ENCODE measurements around the gene CCDC80.

CCDC80 gene

DNA sequence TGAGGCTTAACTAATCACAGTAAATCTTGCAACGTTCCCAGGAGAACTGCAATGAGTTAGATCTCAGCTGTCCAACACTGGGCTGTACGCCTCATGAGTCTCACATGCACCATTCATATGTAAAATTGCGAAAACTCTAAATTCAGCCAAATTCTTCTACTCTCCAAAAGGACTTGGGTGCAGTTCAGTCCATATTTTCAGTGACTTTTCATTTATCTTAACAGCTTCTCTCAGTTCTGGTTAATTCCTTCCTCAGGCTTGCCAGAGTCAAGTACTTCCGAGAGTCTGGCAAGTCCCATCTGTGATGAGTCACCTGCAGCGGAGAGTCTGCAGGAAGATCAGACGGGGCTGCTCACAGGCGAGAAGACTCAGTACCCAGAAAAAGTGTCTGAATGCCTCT, 11.5 kb downstream of the CCDC80 start:
- DNase-seq = no peak

DNA sequence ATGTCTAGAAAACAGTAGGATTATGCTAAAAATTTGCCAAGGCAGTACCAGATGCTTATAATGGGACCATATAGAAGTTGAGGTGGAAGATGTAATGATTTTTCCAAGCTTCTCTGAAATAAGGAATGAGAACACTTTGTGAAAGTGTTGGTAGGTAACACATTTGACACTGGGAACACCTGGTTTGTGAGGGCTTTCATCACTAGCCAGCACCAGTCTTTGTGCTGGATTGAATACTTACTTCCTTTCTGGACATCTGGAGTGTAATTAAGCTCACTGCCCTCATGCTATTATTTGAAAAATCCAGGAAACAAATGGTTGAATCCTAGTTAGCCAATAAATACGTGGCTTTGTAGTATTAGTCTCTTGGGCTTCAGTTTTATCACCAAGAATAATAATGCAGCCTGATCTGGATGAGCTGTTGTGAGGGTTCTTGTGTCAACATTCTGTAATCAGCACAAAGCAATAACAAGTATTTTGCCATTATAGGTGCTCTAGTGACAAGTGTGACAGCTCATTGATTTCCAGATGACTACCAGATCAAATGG, 12.9 kb downstream of the CCDC80 start:
- no peak for DNase-seq

DNA sequence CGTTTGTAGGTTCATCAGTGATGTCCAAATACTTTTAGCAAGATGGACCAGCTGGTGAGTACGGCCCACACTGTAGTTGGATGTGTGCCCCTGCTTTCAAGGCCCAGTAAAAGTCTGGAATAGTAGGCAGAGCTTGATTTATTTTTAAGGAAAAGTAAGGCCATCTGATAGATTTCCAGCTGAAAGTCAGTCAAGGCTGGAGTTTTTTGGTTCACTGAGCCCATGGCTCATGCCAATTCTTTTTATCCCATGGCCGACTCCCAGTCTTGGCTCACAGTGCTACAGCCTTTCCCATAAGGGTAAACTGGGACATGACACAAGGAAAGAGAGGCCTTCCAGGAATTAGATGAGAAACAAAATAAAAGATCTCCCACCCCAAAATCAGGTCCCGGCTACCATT, 13.5 kb downstream of the CCDC80 start:
- no peak for DNase-seq

DNA sequence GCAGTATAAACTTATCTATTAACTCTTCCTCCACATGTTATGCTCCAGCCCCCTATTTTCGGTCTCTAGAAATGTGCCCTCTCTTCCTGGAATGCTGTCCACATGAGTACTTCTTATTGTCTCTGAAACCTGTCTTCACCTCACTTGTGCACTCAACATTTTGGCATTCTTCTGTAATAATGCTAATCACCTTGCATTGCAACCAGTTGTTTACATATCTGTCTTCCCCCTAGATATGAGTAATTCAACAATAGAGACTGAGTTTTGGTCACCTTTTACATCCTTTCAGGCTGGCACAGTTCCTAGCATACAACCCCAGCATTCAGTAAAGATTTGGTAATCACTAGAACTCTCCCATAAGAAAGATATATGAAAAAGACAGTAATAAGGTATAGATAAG, 17.2 kb downstream of the CCDC80 start:
- DNase-seq = no peak

DNA sequence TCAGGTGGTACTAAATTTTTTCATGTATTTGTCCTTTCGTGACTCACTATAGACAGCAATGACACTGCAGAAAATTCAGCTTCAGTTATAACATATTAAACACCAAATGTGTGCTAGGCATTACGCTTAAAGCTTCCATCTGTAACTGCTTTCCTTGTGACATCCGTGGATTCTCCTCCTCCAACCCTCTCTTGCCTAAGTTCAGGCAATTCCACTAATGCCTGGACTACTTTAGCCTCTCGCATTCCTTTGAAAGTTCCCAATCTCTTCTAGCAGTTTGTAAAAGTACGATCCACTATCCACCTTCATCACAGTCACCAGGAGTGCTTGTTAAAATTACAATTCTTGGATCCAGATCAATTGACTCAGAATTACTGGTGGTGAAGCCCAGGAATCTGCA, 17.7 kb downstream of the CCDC80 start:
- DNase-seq = no peak

DNA sequence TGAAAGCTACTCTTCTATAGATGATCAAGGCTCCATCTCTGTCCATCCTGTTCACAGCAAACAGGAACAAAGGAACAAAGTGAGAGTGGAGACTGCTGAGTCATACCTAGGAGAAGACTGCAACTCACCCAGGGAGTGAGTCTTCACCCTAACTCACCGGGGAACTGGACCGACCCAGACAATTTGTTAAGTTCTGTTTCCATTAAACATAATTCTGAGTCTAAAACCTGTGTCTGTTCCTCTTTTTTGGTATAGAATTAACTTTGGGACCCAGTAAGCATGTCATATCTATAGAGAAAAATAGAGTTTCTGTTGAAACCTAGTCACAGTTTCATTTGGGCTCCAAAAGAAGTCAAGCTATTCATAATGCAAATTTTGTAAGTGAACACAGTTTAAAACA, 21.6 kb downstream of the CCDC80 start:
- no peak for DNase-seq

DNA sequence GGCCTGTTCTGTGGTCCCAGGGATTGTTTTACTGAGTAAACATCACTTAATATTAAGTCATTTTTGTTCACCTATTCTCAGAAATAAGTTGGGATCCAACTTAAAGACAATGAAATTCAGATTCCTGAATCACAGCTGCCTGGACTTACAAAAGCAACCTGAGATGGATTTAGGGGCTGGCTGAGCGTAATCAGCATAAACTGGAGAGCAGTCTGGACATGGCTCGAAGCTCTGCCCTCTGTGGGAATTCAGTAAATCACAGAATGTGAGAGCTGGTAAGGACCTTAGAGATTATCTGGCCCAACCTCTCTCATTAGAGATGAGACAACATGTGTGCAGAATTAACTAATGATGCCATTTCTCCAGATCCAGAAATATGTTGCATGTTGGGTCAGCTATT, 23.7 kb downstream of the CCDC80 start:
- DNase-seq = no peak

DNA sequence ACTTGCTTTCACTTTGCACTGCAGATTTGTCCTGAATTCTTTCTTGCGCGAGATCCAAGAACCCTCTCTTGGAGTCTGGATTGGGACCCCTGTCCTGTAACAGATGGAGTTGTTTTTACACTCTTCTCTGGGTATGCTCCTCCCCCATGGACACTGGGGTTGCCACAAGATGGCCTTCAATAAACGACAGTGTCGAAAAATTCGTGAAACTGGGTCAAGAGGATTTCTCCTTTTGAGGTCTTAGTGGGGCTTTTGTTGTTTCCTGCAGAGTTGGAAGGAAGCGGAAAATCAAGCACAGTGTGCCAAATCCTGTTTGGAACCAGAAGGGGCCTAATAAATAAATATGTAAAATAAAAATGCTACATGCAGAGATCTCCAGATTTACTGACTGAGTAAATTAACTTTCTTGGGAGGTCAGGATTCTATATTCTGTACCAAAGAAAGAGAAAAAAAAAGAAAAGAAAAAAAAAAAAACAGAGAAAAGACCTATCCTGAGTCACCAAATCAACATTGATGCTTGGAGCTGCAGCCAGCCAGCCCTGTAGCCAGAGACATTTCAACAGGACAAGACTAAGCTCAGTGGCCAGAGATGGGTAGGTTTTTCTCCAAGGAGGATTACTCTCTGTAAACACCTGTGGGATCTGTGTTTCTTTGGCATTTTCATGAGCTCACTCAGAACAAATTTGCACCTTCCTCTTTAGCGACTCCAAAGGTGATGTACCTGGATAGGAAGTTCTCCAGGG, 24.8 kb downstream of the CCDC80 start:
- no peak for DNase-seq

DNA sequence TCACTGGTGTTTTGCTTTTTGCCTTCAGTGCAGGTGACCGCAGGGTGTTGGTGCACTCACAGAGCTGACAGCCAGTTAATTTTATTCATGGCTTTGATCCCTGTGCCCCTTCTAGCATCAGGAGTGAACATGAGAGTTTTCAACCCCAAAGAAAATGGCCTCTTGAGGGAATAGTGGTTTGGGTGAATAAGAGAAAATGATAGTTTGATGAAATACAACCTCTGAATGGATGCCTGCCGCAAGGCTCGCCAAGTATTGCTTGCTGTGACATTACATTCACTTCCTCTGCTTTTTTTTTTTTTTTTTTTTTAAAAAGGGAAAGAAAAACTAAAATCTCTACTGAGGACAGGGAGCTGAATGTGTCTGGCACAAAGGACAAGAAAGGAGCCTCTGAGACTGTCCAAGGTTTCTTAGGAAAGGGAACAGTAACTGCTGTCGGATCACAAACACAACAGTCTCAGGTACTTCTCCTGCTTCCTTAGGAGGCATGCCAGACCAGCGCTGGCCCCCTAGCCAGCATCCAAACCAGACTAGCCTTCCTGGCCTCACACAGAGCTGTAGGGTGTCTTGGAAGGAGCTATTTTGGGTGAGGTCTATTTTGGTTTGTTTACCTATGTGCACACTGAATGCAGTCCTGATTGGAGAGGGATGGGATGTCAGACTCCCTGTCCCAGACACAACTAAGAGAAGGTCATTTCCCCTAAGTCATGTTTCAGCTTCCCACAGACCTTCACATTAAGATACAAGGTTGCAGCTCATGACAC, 29.0 kb downstream of the CCDC80 start:
- no peak for DNase-seq

DNA sequence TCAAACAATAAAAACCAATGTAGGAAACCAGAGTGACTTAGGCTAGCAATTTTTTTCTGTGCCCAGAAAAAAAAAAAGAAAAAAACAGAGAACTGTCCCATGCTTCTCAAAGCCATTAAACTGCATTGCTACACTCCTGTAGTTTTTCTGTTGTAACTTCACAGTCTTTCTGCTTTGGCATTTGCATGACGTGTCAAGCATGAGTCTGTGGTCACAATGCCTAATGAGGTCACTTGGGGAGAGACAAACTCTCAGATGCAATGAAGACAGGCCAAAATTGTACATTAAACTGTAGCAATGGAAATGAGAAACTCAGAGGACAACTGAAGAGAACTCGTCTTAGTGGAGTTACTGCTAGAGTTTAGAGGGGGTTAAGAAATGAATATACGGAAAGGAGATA, 30.8 kb downstream of the CCDC80 start:
- DNase-seq = no peak

DNA sequence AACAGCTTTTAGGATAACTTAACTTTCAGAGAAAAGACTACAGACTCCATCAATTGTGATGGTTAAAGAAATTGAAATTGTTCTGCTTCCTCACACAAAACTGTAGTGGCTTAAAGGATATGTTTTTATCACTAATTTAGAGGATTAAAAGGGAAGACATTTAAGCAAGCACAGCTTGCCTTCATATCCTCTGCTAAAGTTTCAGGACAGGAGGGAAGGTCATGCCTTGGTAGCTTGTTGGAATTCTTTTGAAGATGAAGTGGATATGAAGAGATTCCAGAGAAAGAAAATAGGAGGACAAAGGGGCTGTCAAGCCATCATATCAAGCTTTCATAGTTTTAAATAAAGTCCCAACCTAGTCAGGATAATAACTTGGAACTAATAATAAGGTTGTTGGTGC, 33.1 kb downstream of the CCDC80 start:
- DNase-seq = no peak

DNA sequence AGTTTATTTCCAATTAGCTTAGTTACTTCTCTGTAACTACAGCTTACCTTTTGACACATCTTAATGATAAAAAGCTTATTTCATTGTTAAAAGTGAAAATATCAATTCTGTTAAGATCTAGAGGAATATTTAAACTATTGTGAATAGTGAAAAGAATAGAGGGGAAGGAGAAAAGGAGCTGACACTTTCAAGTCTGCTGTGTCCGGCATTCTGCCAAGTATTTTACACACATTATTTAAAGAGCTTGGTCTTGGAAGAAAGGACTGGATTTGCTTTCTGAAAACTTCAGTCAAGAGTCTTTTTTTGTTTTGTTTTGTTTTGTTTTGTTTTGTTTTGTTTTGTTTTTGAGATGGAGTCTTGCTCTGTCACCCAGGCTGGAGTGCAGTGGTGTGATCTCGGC, 34.8 kb downstream of the CCDC80 start:
- no peak for DNase-seq

DNA sequence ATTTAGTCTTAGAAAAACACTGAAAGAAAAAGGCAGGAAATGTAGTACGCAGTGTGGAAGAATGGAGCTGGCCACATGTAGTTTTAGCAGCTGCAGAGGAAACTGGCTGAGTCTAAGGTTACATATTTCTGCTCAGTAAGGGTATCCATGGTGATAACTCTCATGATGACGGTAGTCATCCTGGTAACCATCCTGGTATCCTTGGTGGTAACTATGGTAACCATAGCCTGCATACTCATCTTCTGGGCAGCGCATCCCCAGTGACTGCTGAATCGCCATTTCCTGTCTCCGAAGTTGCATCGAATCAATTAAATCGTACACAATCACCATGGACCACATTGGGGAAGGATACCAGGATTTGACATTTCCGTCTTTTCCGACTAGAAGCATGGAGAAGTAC, 35.7 kb downstream of the CCDC80 start:
- no peak for DNase-seq

DNA sequence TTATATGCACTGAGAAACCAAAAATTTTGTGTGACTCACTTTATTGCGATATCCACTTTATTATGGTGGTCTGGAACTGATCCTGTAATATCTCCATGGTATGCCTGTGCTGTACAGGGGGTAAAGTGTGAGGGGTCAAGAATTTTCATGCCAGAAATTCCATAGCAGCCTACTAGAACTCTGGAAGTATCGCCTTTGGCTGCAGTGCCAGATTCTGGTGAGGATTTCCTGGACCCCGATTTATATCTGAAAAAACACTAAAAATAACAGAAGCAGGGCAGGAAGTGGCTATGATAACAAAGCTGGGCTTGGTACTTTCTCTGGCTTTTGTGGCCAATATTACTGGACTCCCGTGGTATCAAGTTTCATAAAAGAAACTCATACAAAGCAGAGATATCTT, 36.4 kb downstream of the CCDC80 start:
- no peak for DNase-seq

DNA sequence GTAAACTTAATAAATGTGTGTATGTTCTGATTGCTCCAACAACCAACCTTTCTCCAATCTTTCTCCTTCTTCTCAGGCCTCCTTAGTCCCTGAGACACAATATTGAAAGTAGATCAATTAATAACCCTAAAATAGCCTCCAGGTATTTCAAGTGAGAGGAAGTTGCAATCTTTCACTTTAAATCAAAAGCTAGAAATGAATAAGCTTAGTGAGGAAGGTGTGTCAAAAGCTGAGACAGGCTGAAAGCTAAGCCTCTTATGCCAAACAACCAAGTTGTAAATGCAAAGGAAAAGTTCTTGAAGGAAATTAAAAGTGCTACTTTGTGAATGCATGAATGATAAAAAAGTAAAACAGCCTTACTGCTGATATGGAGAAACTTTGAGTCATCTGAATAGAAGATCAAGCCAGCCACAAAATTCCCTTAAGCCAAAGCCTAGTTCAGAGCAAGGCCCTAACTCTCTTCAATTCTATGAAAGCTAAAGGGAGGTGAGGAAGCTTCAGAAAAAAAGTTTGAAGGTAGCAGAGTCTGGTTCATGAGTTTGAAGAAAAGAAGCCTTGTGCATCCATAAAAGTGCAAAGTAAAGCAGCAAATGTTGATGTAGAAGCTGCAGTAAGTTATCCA, 38.6 kb downstream of the CCDC80 start:
- DNase-seq = no peak

DNA sequence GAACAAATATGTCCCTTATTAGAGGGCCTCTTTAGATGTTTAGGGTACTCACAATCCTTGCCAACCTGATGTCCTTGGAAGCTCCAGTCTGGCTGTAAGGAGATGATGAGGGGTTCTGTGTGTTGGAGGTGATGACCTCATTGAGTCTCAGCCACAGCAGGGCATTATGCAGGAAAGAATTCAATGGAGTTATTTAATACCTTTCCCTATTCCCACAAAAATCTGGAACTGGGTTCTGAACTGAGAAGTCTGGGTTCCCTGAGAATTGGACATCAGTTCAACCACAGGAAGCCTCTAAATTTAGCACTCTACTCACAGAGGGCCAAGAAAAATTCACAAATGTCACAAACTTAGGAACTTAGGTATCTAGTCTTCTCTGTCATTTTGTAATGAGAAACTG, 42.2 kb downstream of the CCDC80 start:
- no peak for DNase-seq

DNA sequence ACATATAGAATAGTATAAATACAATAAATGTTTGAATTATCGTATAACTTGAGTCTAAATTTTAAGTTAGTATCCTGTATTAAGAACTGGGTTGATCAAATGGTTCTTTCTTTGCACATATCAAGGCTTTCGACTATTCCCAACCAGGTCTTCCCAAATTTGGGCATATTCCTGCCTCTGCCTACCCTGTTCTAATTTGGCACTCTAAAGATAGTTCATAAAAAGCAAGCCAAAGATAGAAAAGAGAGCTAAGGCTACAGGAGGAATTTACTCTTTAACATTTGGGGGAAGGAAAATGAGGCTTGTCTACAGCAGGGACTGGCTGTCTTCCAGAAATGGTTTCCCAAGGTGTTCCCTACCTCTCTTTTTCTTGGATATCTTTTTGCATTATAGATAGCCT, 43.0 kb downstream of the CCDC80 start:
- DNase-seq = no peak

DNA sequence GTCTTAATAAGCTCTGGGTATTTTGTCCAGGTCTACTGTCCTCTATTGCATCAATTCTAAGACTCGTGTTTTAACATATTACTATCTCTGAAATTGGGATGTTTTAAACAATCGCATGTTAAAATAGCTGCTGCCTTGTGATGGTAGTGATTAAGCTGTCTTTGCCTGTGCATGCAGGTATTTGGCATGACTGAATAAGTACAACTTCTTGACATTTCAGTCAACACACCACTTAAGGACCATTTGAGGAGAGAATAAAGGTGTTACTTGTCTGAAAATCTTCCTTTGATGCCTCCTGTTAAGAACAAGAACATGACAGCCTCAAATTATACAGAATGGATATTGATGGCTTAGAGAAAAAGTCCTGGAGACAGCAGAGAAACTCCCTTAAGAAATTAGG, 46.1 kb downstream of the CCDC80 start:
- no peak for DNase-seq

DNA sequence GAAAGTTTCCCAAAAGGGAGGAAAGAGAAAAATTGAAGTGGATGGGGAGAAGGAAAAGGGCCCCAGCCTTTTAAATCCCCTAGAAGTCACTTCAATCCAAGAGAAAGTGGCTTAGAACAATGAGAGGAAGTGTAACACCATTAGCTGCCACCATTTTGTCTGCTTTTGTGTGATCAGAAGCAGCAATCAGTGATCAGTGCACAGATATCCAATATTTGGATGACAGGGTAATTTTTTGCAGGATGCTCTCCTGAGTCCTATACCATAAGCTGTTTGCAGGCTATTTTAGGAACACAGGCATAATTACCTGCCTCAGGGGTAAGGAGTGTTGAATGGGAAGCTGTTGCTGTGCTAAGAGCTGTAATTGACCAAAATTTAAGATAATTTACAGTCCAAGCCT, 47.7 kb downstream of the CCDC80 start:
- DNase-seq = no peak

DNA sequence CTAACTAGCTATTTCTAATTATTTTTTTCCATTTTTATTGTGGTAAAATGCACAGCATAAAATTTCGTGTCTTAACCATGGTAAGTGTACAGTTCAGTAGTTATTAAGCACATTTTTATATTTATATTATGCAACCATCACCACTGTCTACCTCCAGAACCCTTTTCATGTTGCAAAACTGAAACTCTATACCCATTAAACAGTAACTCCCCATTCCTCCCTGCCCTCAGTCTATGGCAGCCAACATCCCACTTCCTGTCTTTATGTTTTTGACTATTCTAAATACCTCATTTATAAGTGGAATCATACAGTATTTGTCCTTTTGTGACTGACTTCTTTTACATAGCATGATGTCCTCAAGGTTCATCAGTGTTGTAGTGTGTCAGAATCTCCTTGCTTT, 53.6 kb downstream of the CCDC80 start:
- no peak for DNase-seq

DNA sequence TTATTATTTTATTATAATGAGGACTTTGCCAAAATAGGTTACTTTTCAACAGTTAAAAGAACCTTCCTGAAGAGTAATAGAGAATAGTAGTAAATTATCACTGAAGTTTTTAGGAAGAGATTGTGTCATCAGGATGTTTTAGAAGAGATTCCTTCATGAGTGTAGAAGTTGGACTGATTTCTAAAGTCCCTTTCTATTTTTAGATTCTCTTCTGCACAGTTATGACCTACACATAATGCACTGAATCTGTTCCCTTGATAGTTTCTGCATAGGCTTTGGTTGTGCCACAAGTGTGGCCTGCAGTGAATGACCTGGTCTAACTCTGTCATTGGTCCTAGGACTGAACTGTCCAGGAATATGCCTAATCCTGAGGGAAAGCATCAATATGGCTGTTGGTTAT, 55.2 kb downstream of the CCDC80 start:
- no peak for DNase-seq

DNA sequence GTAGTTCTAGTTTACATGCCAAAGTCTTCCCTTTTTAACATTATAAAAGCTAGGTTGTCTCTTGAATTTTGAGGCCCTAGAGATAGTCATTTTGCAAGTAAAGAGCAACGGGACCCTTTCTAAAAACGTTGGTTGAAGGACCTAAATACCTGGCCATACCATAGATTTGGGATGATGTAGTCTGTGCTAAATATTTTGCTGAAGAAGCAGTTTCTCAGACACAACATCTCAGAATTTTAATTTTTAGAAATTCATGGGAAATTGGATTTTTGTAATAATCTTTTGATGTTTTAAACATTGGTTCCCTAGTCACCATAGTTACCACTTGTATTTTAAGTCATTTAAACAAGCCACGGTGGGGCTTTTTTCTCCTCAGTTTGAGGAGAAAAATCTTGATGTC, 57.8 kb downstream of the CCDC80 start:
- DNase-seq = no peak

DNA sequence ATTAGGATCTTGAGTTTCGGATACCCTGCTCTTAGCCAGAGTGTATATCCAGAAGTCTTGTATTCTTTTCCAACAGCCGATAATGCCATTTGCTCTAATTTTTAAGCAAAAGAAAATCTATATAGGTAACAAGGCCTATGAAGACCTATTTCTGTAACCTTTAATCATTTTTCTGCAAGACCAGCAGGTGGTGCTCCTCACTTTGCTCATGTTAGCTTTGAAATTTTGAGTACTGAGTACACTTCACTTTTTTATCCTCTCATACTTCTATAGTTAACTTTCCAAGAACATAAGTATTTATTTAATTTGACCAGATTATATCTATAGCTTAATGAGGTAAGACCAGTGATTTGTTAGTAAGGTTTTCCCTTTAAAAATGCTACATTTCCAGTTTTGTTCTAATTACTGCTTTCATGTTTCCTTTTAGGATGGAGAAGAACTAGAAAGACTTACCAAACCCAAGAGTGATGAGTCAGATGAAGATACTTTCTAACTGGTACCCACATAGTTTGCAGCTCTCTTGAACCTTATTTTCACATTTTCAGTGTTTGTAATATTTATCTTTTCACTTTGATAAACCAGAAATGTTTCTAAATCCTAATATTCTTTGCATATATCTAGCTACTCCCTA, 58.6 kb downstream of the CCDC80 start:
- peak; percentile 14 to 48 for DNase-seq

DNA sequence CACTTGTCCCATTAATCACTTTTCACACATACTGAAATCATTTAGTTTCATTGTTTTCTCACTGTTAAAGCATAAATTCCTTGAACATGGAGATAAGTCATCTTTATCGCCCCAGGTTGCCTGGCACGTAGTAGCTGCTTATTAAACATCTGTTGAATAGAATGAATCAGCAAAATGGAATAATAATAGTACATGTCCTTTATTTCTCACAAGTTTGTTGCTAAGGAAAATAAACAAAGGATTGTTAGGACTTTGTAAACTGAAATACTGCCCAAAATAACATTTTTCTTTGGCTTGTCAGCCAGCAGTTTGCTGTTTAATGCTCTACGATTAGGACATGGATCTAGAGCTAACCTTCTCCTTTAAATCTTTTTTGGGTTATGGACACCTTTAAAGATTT, 61.2 kb downstream of the CCDC80 start:
- DNase-seq = no peak
